Measurements from ENCODE around the gene TRIM17.

TRIM17 gene

GRCh38 chr1:228376651-228377631 is 39.7 kb downstream of the TRIM17 start:
- DNase-seq: no peak

GRCh38 chr1:228376262-228376628 is 40.4 kb downstream of the TRIM17 start:
- DNase-seq: no peak

GRCh38 chr1:228375578-228376261 is 40.9 kb downstream of the TRIM17 start:
- DNase-seq: no peak

- DNase-seq: no peak
These were observed 41.7 kb downstream of the TRIM17 start for GRCh38 chr1:228374711-228375577.

GRCh38 chr1:228373681-228374571 is 42.7 kb downstream of the TRIM17 start:
- no peak for DNase-seq

- DNase-seq: no peak
These were observed 43.5 kb downstream of the TRIM17 start for GRCh38 chr1:228373004-228373680.

- no peak for DNase-seq
These were observed 44.3 kb downstream of the TRIM17 start for GRCh38 chr1:228372183-228373003.

GRCh38 chr1:228371741-228372182 is 44.9 kb downstream of the TRIM17 start:
- DNase-seq: no peak

GRCh38 chr1:228370941-228371740 is 45.5 kb downstream of the TRIM17 start:
- no peak for DNase-seq

GRCh38 chr1:228370439-228370940 is 46.2 kb downstream of the TRIM17 start:
- DNase-seq: no peak

- DNase-seq: no peak
These were observed 46.8 kb downstream of the TRIM17 start for GRCh38 chr1:228369608-228370438.

- DNase-seq: no peak
These were observed 47.7 kb downstream of the TRIM17 start for GRCh38 chr1:228368801-228369607.

GRCh38 chr1:228367798-228368791 is 48.6 kb downstream of the TRIM17 start:
- no peak for DNase-seq

- no peak for DNase-seq
These were observed 49.6 kb downstream of the TRIM17 start for GRCh38 chr1:228366866-228367741.
